SK-N-SH treated with all-trans-retinoic acid at 6 μM for 48 hours (cell line): Measurements from ENCODE around the gene ABCC1.

Experiments used
- ATAC-seq: fragments of 200-7000 bp; cut with Tn5 transposase; 3 replicates; pipeline ENCODE4 v1.9.1; 2020; ENCODE audit warnings: mild to moderate bottlenecking, moderate library complexity
- ARNTL ChIP-seq: fragments of 450-650 bp; formaldehyde crosslinking; IDR thresholded peaks from 2 replicates; pipeline ENCODE4 v1.5.0; 2020; ENCODE audit warnings: low read depth, mild to moderate bottlenecking, moderate library complexity, borderline replicate concordance
- BACH2 ChIP-seq: fragments of 250-450 bp; sonication (Bioruptor Pico); IDR thresholded peaks from 2 replicates; pipeline ENCODE4 v1.9.0; 2021; ENCODE audit warnings: mild to moderate bottlenecking, borderline replicate concordance
- CSDC2 ChIP-seq: fragments of 250-450 bp; sonication (Bioruptor Pico); IDR thresholded peaks from 2 replicates; pipeline ENCODE4 v1.5.0; 2020; ENCODE audit warnings: mild to moderate bottlenecking, moderate library complexity
- ESRRG ChIP-seq: fragments of 250-450 bp; sonication (Bioruptor Pico); IDR thresholded peaks from 2 replicates; pipeline ENCODE4 v1.6.1; 2021; ENCODE audit warnings: mild to moderate bottlenecking
- GLIS3 ChIP-seq: fragments of 250-450 bp; sonication (Bioruptor Pico); IDR thresholded peaks from 2 replicates; pipeline ENCODE4 v1.5.0; 2020; ENCODE audit warnings: mild to moderate bottlenecking, moderate library complexity
- ISL1 ChIP-seq: fragments of 250-450 bp; sonication (Bioruptor Pico); IDR thresholded peaks from 2 replicates; pipeline ENCODE4 v2.1.2; 2022; ENCODE audit warnings: mild to moderate bottlenecking, moderate library complexity
- OSR1 ChIP-seq: fragments of 250-450 bp; sonication (Bioruptor Pico); IDR thresholded peaks from 2 replicates; pipeline ENCODE4 v1.8.0; 2022; ENCODE audit warnings: moderate library complexity, mild to moderate bottlenecking, inconsistent platforms
- RARB ChIP-seq: fragments of 250-450 bp; sonication (Bioruptor Pico); IDR thresholded peaks from 2 replicates; pipeline ENCODE4 v1.8.0; 2021; ENCODE audit warnings: mild to moderate bottlenecking, moderate library complexity
- SNAI2 ChIP-seq: fragments of 250-450 bp; sonication (Bioruptor Pico); IDR thresholded peaks from 2 replicates; pipeline ENCODE4 v1.5.0; 2020; ENCODE audit warnings: mild to moderate bottlenecking, moderate library complexity
- ZC3H10 ChIP-seq: fragments of 250-450 bp; sonication (Bioruptor Pico); IDR thresholded peaks from 2 replicates; pipeline ENCODE4 v1.5.1; 2021; ENCODE audit warnings: mild to moderate bottlenecking, moderate library complexity
- ZFP3 ChIP-seq: fragments of 250-450 bp; sonication (Bioruptor Pico); IDR thresholded peaks from 2 replicates; pipeline ENCODE4 v1.5.0; 2020; ENCODE audit warnings: mild to moderate bottlenecking, moderate library complexity
- ZNF565 ChIP-seq: fragments of 450-650 bp; formaldehyde crosslinking; conservative IDR thresholded peaks from 2 replicates; pipeline ENCODE4 v1.5.0; 2020; ENCODE audit warnings: low read depth, mild to moderate bottlenecking, moderate library complexity
- ZNF8 ChIP-seq: fragments of 450-650 bp; formaldehyde crosslinking; IDR thresholded peaks from 2 replicates; pipeline ENCODE4 v1.5.0; 2020; ENCODE audit warnings: mild to moderate bottlenecking, moderate library complexity
- TF ChIP-seq, protein P1 (sequence below): fragments of 250-450 bp; sonication (Bioruptor Pico); IDR thresholded peaks from 2 replicates; pipeline ENCODE4 v1.8.0; 2020; ENCODE audit warnings: mild to moderate bottlenecking, moderate library complexity, borderline replicate concordance
- TF ChIP-seq, protein P2 (sequence below): fragments of 250-450 bp; sonication (Bioruptor Pico); IDR thresholded peaks from 2 replicates; pipeline ENCODE4 v1.5.1; 2021; ENCODE audit warnings: mild to moderate bottlenecking, moderate library complexity
- TF ChIP-seq, protein P3 (sequence below): fragments of 250-450 bp; sonication (Bioruptor Pico); IDR thresholded peaks from 2 replicates; pipeline ENCODE4 v1.8.0; 2021; ENCODE audit warnings: low read depth, mild to moderate bottlenecking, moderate library complexity, borderline replicate concordance
- TF ChIP-seq, protein P4 (sequence below): fragments of 250-450 bp; sonication (Bioruptor Pico); IDR thresholded peaks from 2 replicates; pipeline ENCODE4 v1.5.0; 2020; ENCODE audit warnings: mild to moderate bottlenecking, moderate library complexity

ABCC1 gene

DNA sequence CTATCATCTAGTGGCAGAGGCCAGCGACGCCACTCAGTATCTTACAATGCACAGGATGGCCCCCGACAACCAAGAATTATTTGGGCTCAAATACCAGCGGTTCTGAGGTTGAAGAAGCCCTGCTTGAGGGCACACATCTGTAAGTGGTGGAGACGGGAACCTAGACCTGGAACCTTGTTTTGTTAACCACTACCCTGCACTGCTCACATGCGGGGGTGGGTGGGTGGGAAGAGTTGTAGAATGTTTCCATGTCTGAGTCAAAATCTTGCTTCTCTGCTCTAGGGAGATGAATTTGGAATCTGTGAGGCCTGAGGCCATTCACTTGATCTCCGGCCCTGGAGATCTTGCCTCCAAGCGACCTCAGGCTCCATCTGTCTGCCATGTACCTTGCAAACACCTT lies 44.1 kb downstream of the ABCC1 start:
- ATAC-seq, result no peak
- TF ChIP-seq, protein P1, sequence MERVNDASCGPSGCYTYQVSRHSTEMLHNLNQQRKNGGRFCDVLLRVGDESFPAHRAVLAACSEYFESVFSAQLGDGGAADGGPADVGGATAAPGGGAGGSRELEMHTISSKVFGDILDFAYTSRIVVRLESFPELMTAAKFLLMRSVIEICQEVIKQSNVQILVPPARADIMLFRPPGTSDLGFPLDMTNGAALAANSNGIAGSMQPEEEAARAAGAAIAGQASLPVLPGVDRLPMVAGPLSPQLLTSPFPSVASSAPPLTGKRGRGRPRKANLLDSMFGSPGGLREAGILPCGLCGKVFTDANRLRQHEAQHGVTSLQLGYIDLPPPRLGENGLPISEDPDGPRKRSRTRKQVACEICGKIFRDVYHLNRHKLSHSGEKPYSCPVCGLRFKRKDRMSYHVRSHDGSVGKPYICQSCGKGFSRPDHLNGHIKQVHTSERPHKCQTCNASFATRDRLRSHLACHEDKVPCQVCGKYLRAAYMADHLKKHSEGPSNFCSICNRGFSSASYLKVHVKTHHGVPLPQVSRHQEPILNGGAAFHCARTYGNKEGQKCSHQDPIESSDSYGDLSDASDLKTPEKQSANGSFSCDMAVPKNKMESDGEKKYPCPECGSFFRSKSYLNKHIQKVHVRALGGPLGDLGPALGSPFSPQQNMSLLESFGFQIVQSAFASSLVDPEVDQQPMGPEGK (CRISPR knock-in tag), result no peak
- TF ChIP-seq, protein P2, sequence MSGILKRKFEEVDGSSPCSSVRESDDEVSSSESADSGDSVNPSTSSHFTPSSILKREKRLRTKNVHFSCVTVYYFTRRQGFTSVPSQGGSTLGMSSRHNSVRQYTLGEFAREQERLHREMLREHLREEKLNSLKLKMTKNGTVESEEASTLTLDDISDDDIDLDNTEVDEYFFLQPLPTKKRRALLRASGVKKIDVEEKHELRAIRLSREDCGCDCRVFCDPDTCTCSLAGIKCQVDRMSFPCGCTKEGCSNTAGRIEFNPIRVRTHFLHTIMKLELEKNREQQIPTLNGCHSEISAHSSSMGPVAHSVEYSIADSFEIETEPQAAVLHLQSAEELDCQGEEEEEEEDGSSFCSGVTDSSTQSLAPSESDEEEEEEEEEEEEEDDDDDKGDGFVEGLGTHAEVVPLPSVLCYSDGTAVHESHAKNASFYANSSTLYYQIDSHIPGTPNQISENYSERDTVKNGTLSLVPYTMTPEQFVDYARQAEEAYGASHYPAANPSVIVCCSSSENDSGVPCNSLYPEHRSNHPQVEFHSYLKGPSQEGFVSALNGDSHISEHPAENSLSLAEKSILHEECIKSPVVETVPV, result no peak
- TF ChIP-seq, protein P3, sequence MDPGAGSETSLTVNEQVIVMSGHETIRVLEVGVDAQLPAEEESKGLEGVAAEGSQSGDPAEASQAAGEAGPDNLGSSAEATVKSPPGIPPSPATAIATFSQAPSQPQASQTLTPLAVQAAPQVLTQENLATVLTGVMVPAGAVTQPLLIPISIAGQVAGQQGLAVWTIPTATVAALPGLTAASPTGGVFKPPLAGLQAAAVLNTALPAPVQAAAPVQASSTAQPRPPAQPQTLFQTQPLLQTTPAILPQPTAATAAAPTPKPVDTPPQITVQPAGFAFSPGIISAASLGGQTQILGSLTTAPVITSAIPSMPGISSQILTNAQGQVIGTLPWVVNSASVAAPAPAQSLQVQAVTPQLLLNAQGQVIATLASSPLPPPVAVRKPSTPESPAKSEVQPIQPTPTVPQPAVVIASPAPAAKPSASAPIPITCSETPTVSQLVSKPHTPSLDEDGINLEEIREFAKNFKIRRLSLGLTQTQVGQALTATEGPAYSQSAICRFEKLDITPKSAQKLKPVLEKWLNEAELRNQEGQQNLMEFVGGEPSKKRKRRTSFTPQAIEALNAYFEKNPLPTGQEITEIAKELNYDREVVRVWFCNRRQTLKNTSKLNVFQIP (CRISPR knock-in tag), result no peak
- no peak for TF ChIP-seq ZNF8 (CRISPR knock-in tag)
- no peak for TF ChIP-seq RARB

DNA sequence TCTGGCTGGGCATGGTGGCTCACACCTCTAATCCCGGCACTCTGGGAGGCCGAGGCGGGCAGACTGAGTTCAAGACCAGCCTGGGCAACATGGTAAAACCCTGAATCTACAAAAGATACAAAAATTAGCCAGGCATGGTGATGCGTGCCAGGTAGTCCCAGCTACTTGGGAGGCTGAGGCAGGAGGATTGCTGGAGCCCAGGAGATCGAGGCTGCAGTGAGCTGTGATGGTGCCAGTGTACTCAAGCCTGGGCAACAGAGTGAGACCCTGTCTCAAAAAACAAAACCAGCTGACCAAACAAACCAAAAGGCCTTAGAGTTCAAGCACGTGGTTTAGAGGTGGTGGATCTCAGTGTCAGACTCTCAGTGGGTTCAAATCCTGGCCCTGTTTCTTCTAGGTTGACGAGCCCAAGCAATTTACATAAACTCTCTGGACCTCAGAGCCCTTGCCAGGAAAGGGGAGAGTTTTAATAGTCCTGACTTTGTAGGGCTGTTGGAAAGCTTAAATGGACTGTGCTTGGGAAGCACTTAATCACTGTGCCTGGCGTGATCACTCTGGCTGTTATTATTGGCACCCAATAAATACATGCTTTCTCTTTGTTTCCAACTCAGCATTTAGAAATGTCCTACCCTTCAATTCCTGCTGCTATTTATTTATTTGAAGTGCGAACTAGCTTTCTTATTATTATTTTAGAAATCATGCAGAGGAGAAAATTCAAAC lies 44.7 kb downstream of the ABCC1 start:
- TF ChIP-seq, protein P4, sequence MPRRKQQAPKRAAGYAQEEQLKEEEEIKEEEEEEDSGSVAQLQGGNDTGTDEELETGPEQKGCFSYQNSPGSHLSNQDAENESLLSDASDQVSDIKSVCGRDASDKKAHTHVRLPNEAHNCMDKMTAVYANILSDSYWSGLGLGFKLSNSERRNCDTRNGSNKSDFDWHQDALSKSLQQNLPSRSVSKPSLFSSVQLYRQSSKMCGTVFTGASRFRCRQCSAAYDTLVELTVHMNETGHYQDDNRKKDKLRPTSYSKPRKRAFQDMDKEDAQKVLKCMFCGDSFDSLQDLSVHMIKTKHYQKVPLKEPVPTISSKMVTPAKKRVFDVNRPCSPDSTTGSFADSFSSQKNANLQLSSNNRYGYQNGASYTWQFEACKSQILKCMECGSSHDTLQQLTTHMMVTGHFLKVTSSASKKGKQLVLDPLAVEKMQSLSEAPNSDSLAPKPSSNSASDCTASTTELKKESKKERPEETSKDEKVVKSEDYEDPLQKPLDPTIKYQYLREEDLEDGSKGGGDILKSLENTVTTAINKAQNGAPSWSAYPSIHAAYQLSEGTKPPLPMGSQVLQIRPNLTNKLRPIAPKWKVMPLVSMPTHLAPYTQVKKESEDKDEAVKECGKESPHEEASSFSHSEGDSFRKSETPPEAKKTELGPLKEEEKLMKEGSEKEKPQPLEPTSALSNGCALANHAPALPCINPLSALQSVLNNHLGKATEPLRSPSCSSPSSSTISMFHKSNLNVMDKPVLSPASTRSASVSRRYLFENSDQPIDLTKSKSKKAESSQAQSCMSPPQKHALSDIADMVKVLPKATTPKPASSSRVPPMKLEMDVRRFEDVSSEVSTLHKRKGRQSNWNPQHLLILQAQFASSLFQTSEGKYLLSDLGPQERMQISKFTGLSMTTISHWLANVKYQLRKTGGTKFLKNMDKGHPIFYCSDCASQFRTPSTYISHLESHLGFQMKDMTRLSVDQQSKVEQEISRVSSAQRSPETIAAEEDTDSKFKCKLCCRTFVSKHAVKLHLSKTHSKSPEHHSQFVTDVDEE (CRISPR knock-in tag), result no peak
- no peak for ATAC-seq

DNA sequence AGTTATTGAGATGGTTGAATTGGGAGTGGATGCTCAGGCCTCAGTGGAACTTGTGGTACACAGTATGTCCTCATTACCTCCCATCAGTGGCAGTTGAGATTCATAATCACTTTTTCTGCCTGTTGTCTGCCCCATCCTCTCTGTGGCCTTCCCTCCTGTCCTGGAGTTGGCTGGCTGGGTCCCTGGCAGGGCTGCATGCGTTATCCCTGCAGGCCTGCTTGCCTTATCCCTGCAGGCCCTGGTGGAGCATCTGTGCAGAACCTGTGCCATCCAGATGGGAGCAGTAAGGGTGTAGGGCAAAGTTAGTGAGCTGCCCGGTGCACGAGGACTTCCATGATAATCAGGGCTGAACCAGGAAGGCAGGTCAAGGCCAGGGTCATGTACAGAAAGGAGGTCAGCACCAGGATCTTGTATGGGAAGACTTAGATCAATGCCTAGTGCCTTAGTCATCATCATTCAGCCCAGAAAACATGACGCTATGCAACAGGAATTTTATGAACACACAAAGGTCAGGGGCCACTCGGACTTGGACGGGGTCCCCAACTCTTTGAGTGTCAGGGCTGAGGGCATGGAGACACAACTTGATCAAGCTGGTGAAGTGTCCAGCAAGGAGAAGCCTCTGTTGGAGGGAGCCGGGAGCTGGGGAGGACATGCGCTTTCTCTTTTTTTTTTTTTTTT lies 47.2 kb downstream of the ABCC1 start:
- peak; percentile 52; the same call in 1 of the 2 replicates for TF ChIP-seq CSDC2 (CRISPR knock-in tag)
- TF ChIP-seq ESRRG (CRISPR knock-in tag), result no peak
- TF ChIP-seq ZFP3 (CRISPR knock-in tag), result peak; percentile 51; the same call in 1 of the 2 replicates
- TF ChIP-seq SNAI2 (CRISPR knock-in tag), result 0 out of 2 replicates have a peak, but pooled peaks have one; percentile 26
- no peak for TF ChIP-seq GLIS3 (CRISPR knock-in tag)
- peak; percentile 57 for ATAC-seq

DNA sequence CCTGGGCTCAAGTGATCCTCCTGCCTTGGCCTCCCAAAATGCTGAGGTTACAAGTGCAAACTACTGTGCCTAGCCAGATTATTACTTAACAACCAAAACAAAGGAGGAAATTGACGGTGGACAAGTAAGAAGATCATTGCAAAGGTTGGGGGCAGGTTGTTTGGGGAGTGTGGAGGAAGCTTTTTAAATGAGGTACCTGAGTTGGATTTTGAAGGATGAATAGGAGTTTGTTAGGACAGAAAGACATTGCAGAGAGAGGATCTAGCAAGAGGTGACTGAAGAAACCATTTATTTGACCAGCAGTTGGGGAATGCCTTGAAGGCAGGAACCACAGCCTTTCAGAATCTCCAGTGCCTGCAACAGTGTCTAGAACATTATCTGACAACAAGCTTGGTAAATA lies 51.3 kb downstream of the ABCC1 start:
- ATAC-seq, result no peak
- TF ChIP-seq ISL1 (CRISPR knock-in tag) (no peak), ZFP3 (CRISPR knock-in tag) (peak; percentile 94), ARNTL (CRISPR knock-in tag) (no peak)
- TF ChIP-seq, protein P2, result no peak

DNA sequence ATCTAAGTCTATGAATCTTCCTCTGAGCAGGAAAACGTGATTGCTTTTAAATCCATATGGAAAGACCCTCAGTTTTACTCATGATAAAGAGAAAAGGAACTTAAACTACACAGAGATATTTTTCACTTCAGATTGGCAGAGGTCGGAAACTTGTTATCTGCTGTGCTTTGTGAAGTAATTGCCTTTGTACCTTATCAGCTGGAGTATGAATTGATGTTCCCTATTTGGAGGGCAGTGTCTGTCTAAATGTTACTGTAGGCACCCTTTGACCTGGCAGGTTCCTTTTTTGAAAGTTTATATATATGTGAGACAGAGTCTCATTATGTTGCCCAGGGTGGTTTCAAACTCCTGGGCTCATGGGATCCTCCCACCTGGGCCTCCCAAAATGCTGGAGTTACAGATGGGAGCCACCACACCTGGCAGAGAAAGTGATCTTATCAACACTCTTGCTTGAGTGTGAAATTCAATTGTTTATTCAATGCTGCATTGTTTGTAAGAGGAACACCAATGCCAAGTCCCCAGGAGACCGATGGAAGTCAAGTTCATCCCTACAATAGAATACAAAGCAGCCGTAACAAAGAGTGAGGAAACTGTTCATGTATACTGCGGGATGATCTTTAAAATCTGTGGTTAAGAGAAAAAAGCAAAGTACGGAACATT lies 52.3 kb downstream of the ABCC1 start:
- no peak for ATAC-seq
- TF ChIP-seq ZNF565 (CRISPR knock-in tag) (no peak), ZC3H10 (CRISPR knock-in tag) (no peak), ISL1 (CRISPR knock-in tag) (no peak), SNAI2 (CRISPR knock-in tag) (no peak), ZFP3 (CRISPR knock-in tag) (no peak), OSR1 (CRISPR knock-in tag) (no peak), BACH2 (CRISPR knock-in tag) (no peak), GLIS3 (CRISPR knock-in tag) (no peak)
- TF ChIP-seq, protein P4 (CRISPR knock-in tag), result no peak
- TF ChIP-seq, protein P1 (CRISPR knock-in tag), result no peak
